ENCODE measurements around the gene CCND3.

- TF ChIP-seq, protein P1, sequence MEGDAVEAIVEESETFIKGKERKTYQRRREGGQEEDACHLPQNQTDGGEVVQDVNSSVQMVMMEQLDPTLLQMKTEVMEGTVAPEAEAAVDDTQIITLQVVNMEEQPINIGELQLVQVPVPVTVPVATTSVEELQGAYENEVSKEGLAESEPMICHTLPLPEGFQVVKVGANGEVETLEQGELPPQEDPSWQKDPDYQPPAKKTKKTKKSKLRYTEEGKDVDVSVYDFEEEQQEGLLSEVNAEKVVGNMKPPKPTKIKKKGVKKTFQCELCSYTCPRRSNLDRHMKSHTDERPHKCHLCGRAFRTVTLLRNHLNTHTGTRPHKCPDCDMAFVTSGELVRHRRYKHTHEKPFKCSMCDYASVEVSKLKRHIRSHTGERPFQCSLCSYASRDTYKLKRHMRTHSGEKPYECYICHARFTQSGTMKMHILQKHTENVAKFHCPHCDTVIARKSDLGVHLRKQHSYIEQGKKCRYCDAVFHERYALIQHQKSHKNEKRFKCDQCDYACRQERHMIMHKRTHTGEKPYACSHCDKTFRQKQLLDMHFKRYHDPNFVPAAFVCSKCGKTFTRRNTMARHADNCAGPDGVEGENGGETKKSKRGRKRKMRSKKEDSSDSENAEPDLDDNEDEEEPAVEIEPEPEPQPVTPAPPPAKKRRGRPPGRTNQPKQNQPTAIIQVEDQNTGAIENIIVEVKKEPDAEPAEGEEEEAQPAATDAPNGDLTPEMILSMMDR (IDR thresholded peaks at IDR 0.05 in 2 of 3, conservative IDR thresholded peaks at IDR 0.05 in 1 of 3; ENCODE audit: control insufficient read depth in 2 of 3, extremely low read depth in 1 of 3, insufficient read depth in 1 of 3, low read depth in 3 of 3, low read length in 3 of 3) = no peak
- TF ChIP-seq RAD21 (IDR thresholded peaks at IDR 0.05; ENCODE audit: insufficient read depth, low read depth, low read length) (no peak), BRCA1 (IDR thresholded peaks at IDR 0.05; ENCODE audit: low read depth, low read length) (no peak), POLR2AphosphoS2 (IDR thresholded peaks at IDR 0.05; ENCODE audit: low read depth, low read length) (no peak), SMC3 (IDR thresholded peaks at IDR 0.05; ENCODE audit: borderline replicate concordance, low read length) (no peak)
- TF ChIP-seq, protein P2, sequence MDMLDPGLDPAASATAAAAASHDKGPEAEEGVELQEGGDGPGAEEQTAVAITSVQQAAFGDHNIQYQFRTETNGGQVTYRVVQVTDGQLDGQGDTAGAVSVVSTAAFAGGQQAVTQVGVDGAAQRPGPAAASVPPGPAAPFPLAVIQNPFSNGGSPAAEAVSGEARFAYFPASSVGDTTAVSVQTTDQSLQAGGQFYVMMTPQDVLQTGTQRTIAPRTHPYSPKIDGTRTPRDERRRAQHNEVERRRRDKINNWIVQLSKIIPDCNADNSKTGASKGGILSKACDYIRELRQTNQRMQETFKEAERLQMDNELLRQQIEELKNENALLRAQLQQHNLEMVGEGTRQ (IDR thresholded peaks at IDR 0.05; ENCODE audit: borderline replicate concordance, low read depth, low read length) = no peak
Measured at GRCh38 chr6:41917528-41917927, 24.1 kb downstream of the CCND3 start.

Measured in GM12878 (cell line).